Skeletal muscle tissue (tissue), 4 donors: ENCODE measurements around the gene AXL. TPM values are rescaled to one million over a fixed set of nuclear protein-coding genes. Genes with fewer than 3 reads are reported as not detected.
"Not testable (repeated sequence)": the region's sequence is repeated elsewhere in the genome, so short reads cannot be mapped to it uniquely, and the experiment has no call there.

Experiments
- H3K27ac ChIP-seq: one replicate; pipeline ENCODE4 v1.7.0; 2013; ENCODE audit warnings: mild to moderate bottlenecking, low read depth, low read length, inconsistent platforms
- H3K27me3 ChIP-seq, 3 donors: one replicate each; pipeline ENCODE4 v1.7.0; 2013; ENCODE audit warnings: low read length in 3 of 3; ENCODE audit not compliant: control insufficient read depth in 3 of 3, insufficient read depth in 3 of 3
- H3K36me3 ChIP-seq, 3 donors: one replicate each; pipeline ENCODE4 v1.7.0; 2013; ENCODE audit warnings: low read length in 3 of 3; ENCODE audit not compliant: control insufficient read depth in 3 of 3, insufficient read depth in 3 of 3
- H3K4me1 ChIP-seq, 3 donors: one replicate each; pipeline ENCODE4 v1.7.0; 2013; ENCODE audit warnings: low read length in 3 of 3, mild to moderate bottlenecking in 3 of 3; ENCODE audit not compliant: control insufficient read depth in 3 of 3, insufficient read depth in 3 of 3
- H3K4me3 ChIP-seq, 3 donors: one replicate each; pipeline ENCODE4 v1.7.0; 2013; ENCODE audit warnings: low read length in 3 of 3
- H3K9ac ChIP-seq, 3 donors: one replicate each; pipeline ENCODE4 v1.7.0; 2013; ENCODE audit warnings: low read length in 3 of 3, mild to moderate bottlenecking in 3 of 3, moderate library complexity in 2 of 3, low read depth in 1 of 3
- H3K9me3 ChIP-seq, 3 donors: one replicate each; pipeline ENCODE4 v1.7.0; 2013; ENCODE audit warnings: low read length in 3 of 3; ENCODE audit not compliant: control insufficient read depth in 3 of 3
- total RNA-seq: library from RNA; depleted of rRNA; stranded (reverse); fragments of >200 nt; gene quantifications from one replicate; pipeline ENCODE4 v1.2.3, GENCODE V29; 2014
- donor health status: Osteomylitis.

The AXL gene
- total RNA-seq, 1 donor from 2014 or later = 35.0 TPM

- Histone ChIP-seq H3K36me3 (peaks cover 60 to 65% (median 60%) of the 10 kb centered on the region in 3 donors), H3K4me3 (no peak overlapping the region), H3K27me3 (no peaks in the 10 kb centered on the region)
Measured at GRCh38 chr19:41269571-41269970, 50.5 kb downstream of the AXL start.

GRCh38 chr19:41273076-41273475, 54.1 kb downstream of the AXL start:
- Histone ChIP-seq H3K9ac (no peak overlapping the region), H3K4me3 (no peak overlapping the region), H3K27ac (no peak overlapping the region), H3K4me1 (no peaks in the 10 kb centered on the region), H3K9me3 (no peaks in the 10 kb centered on the region), H3K36me3 (peaks cover 87 to 94% (median 89%) of the 10 kb centered on the region in 3 donors), H3K27me3 (no peaks in the 10 kb centered on the region)

More at GRCh38 chr19:41269571-41269970, 50.5 kb downstream of the AXL start:
- Histone ChIP-seq H3K9ac (no peak overlapping the region), H3K9me3 (no peaks in the 10 kb centered on the region), H3K4me1 (peaks cover 20 to 25% (median 22%) of the 10 kb centered on the region in 3 donors), H3K27ac (no peak overlapping the region)

GRCh38 chr19:41274802-41275201, 55.8 kb downstream of the AXL start:
- no peak overlapping the region for H3K4me3 ChIP-seq
- no peaks in the 10 kb centered on the region for H3K4me1 ChIP-seq
- H3K9ac ChIP-seq = no peak overlapping the region
- no peaks in the 10 kb centered on the region for H3K9me3 ChIP-seq
- no peaks in the 10 kb centered on the region for H3K27me3 ChIP-seq
- no peak overlapping the region for H3K27ac ChIP-seq
- H3K36me3 ChIP-seq = peaks cover 81 to 95% (median 90%) of the 10 kb centered on the region in 3 donors

- Histone ChIP-seq H3K27ac (no peak overlapping the region), H3K27me3 (no peaks in the 10 kb centered on the region), H3K36me3 (peaks cover 86 to 98% (median 93%) of the 10 kb centered on the region in 3 donors), H3K9ac (no peak overlapping the region), H3K4me1 (no peaks in the 10 kb centered on the region), H3K4me3 (no peak overlapping the region), H3K9me3 (no peaks in the 10 kb centered on the region)
Measured at GRCh38 chr19:41276231-41276630, 57.2 kb downstream of the AXL start.

- H3K27ac ChIP-seq = no peak overlapping the region
- H3K4me1 ChIP-seq = no peaks in the 10 kb centered on the region
- H3K27me3 ChIP-seq = no peaks in the 10 kb centered on the region
- no peak overlapping the region for H3K9ac ChIP-seq
- H3K9me3 ChIP-seq = no peaks in the 10 kb centered on the region
- H3K36me3 ChIP-seq = peaks cover 75 to 93% (median 84%) of the 10 kb centered on the region in 3 donors
- no peak overlapping the region for H3K4me3 ChIP-seq
Measured at GRCh38 chr19:41278478-41278877, 59.5 kb downstream of the AXL start.

- peaks cover 39 to 78% (median 72%) of the 10 kb centered on the region in 3 donors for H3K36me3 ChIP-seq
- H3K4me3 ChIP-seq = no peak overlapping the region
- H3K27ac ChIP-seq = no peak overlapping the region
- H3K9me3 ChIP-seq = no peaks in the 10 kb centered on the region
- H3K4me1 ChIP-seq = no peaks in the 10 kb centered on the region
- no peaks in the 10 kb centered on the region for H3K27me3 ChIP-seq
- no peak overlapping the region for H3K9ac ChIP-seq
Measured at GRCh38 chr19:41288673-41289530, 69.9 kb downstream of the AXL start.

GRCh38 chr19:41289814-41290213, 70.8 kb downstream of the AXL start:
- not testable (repeated sequence) for H3K27me3 ChIP-seq, H3K4me1 ChIP-seq, H3K9ac ChIP-seq, H3K9me3 ChIP-seq, H3K27ac ChIP-seq, H3K4me3 ChIP-seq
- peaks cover 48 to 80% (median 74%) of the 10 kb centered on the region in 3 donors for H3K36me3 ChIP-seq

GRCh38 chr19:41294393-41294792, 75.4 kb downstream of the AXL start:
- peaks cover 57 to 86% (median 74%) of the 10 kb centered on the region in 3 donors for H3K36me3 ChIP-seq
- H3K9me3 ChIP-seq = no peaks in the 10 kb centered on the region
- no peak overlapping the region for H3K9ac ChIP-seq
- peaks cover 29 to 33% (median 33%) of the 10 kb centered on the region in 3 donors for H3K4me1 ChIP-seq
- H3K27ac ChIP-seq = no peak overlapping the region
- no peak overlapping the region for H3K4me3 ChIP-seq
- no peaks in the 10 kb centered on the region for H3K27me3 ChIP-seq

GRCh38 chr19:41295499-41295898, 76.5 kb downstream of the AXL start:
- peaks cover 53 to 76% (median 67%) of the 10 kb centered on the region in 3 donors for H3K36me3 ChIP-seq
- no peak overlapping the region for H3K27ac ChIP-seq
- no peaks in the 10 kb centered on the region for H3K27me3 ChIP-seq
- H3K4me1 ChIP-seq = peaks cover 40 to 44% (median 44%) of the 10 kb centered on the region in 3 donors
- H3K9ac ChIP-seq = no peak overlapping the region
- no peak overlapping the region for H3K4me3 ChIP-seq
- no peaks in the 10 kb centered on the region for H3K9me3 ChIP-seq

GRCh38 chr19:41296433-41296871, 77.4 kb downstream of the AXL start:
- Histone ChIP-seq H3K36me3 (peaks cover 55 to 72% (median 67%) of the 10 kb centered on the region in 3 donors), H3K9me3 (no peaks in the 10 kb centered on the region), H3K4me3 (no peak overlapping the region), H3K27ac (peak overlapping the region; percentile 87), H3K27me3 (no peaks in the 10 kb centered on the region), H3K4me1 (peaks cover 46 to 47% (median 46%) of the 10 kb centered on the region in 3 donors), H3K9ac (no peak overlapping the region)
